Neuronal stem cell (in vitro differentiated cells): ENCODE data around the gene RPN2.

Source experiments
- DNase-seq: peaks from one replicate; pipeline ENCODE4 v3.0.0-alpha.2; 2013; ENCODE audit warnings: low spot score
- H2AFZ ChIP-seq: one replicate; pipeline ENCODE4 v1.6.1; 2013; ENCODE audit warnings: mild to moderate bottlenecking, low read length, inconsistent platforms
- H2AK5ac ChIP-seq: 2 replicates; pipeline ENCODE4 v1.6.1; 2013; ENCODE audit warnings: low read depth, mild to moderate bottlenecking, inconsistent platforms, low read length, moderate library complexity, mixed read lengths
- H2BK120ac ChIP-seq: 2 replicates; pipeline ENCODE4 v1.6.1; 2013; ENCODE audit warnings: low read depth, mild to moderate bottlenecking, inconsistent platforms, low read length, moderate library complexity, mixed read lengths
- H2BK12ac ChIP-seq: one replicate; pipeline ENCODE4 v1.6.1; 2013; ENCODE audit warnings: low read length, inconsistent platforms
- H2BK15ac ChIP-seq: 2 replicates; pipeline ENCODE4 v1.6.1; 2013; ENCODE audit warnings: mild to moderate bottlenecking, low read length, inconsistent platforms, mixed read lengths
- H2BK5ac ChIP-seq: one replicate; pipeline ENCODE4 v1.6.1; 2013; ENCODE audit warnings: inconsistent platforms, mild to moderate bottlenecking, low read length, moderate library complexity
- H3K14ac ChIP-seq: one replicate; pipeline ENCODE4 v1.6.1; 2013; ENCODE audit warnings: low read length, inconsistent platforms
- H3K18ac ChIP-seq: 2 replicates; pipeline ENCODE4 v1.6.1; 2013; ENCODE audit warnings: low read length, inconsistent platforms
- H3K23ac ChIP-seq: 2 replicates; pipeline ENCODE4 v1.6.1; 2013; ENCODE audit warnings: low read depth, mild to moderate bottlenecking, mixed read lengths, low read length, inconsistent platforms; ENCODE audit not compliant: poor library complexity
- H3K27ac ChIP-seq: replicated peaks from 3 replicates; pipeline ENCODE4 v1.5.1; 2013; ENCODE audit warnings: low read length, inconsistent platforms
- H3K27me3 ChIP-seq, 3 experiments: 2 replicates each; pipeline ENCODE4 v1.6.1; 2013; ENCODE audit warnings: low read length in 3 of 3, mild to moderate bottlenecking in 2 of 3, inconsistent platforms in 1 of 3, low read depth in 1 of 3, mixed read lengths in 1 of 3, moderate library complexity in 1 of 3; ENCODE audit not compliant: control insufficient read depth in 3 of 3, insufficient read depth in 3 of 3
- H3K36me3 ChIP-seq, 2 donors: replicated peaks in 1 of 2; 2 replicates each; pipeline ENCODE4 v1.6.1; 2013; ENCODE audit warnings: low read length in 2 of 2; ENCODE audit not compliant: control insufficient read depth in 2 of 2, insufficient read depth in 2 of 2
- H3K4ac ChIP-seq: 2 replicates; pipeline ENCODE4 v1.6.1; 2013; ENCODE audit warnings: inconsistent platforms, mild to moderate bottlenecking, low read length, moderate library complexity
- H3K4me1 ChIP-seq, 2 donors: 1 replicate in 1 of 2; 2 replicates in 1 of 2; pipeline ENCODE4 v1.6.1; 2013; ENCODE audit warnings: low read length in 2 of 2, low read depth in 1 of 2; ENCODE audit not compliant: control insufficient read depth in 2 of 2, insufficient read depth in 1 of 2
- H3K4me2 ChIP-seq: one replicate; pipeline ENCODE4 v1.6.1; 2013; ENCODE audit warnings: mild to moderate bottlenecking, low read length, inconsistent platforms; ENCODE audit not compliant: insufficient read depth, poor library complexity, severe bottlenecking
- H3K4me3 ChIP-seq, 2 donors: 2 replicates each; pipeline ENCODE4 v1.5.1; 2013; ENCODE audit warnings: low read length in 2 of 2, mild to moderate bottlenecking in 2 of 2, inconsistent platforms in 1 of 2, moderate library complexity in 1 of 2
- H3K79me1 ChIP-seq: one replicate; pipeline ENCODE4 v1.6.1; 2013; ENCODE audit warnings: low read depth, mild to moderate bottlenecking, inconsistent platforms, low read length, moderate library complexity
- H3K9ac ChIP-seq: one replicate; pipeline ENCODE4 v1.6.1; 2013; ENCODE audit warnings: mild to moderate bottlenecking, low read depth, low read length, inconsistent platforms; ENCODE audit not compliant: poor library complexity
- H3K9me3 ChIP-seq, 2 donors: replicated peaks in 1 of 2; 2 replicates each; pipeline versions ENCODE3 to v1.6.1; 2013; ENCODE audit warnings: low read length in 2 of 2, mild to moderate bottlenecking in 2 of 2, inconsistent platforms in 1 of 2, low read depth in 1 of 2, mixed read lengths in 1 of 2, moderate library complexity in 1 of 2; ENCODE audit not compliant: control insufficient read depth in 2 of 2, insufficient read depth in 1 of 2
- H4K8ac ChIP-seq: one replicate; pipeline ENCODE4 v1.6.1; 2013; ENCODE audit warnings: low read depth, mild to moderate bottlenecking, inconsistent platforms, low read length, moderate library complexity
- H4K91ac ChIP-seq: one replicate; pipeline ENCODE4 v1.6.1; 2013; ENCODE audit warnings: low read length, low read depth, mild to moderate bottlenecking, inconsistent platforms; ENCODE audit not compliant: poor library complexity
- WGBS, 2 donors: extraction: QIAGEN DNeasy Blood & Tissue Kit; methylation state at CpG; one replicate each; pipeline ENCODE4 v1.1.7; 2013; ENCODE audit warnings: missing lambda C conversion rate in 2 of 2, mixed read lengths in 1 of 2; ENCODE audit not compliant: insufficient read length in 2 of 2, insufficient replicate concordance in 1 of 2; ENCODE audit errors: extremely low coverage in 2 of 2; 5-methylcytosine and 5-hydroxymethylcytosine counted together

Gene RPN2

DNA sequence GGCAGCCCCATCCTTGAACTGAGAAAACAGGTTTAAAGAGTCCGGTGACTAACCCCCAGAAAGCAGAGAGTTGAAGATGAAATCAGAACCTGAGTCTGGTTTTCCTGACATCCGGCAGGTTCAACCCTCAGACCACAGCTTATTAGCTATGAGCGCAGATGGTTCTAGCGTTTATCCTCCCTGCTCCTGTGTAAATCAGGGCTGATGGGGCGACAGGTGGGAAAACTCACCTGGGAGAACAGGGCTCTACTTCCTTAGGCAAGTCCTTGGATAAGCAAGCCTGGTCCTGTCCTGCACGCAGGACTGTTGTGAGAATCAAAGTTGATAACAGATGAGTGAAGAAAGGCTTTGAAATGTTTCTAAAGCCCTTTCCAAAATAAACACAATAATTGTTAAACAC, 51.1 kb downstream of the RPN2 start:
- H3K18ac ChIP-seq = peak overlapping the region; percentile 66
- no peak for DNase-seq
- no peak overlapping the region for H3K4me3 ChIP-seq
- no peak overlapping the region for H3K23ac ChIP-seq
- peak overlapping the region; percentile 61 for H2BK120ac ChIP-seq
- no peaks in the 10 kb centered on the region for H3K79me1 ChIP-seq
- no peaks in the 10 kb centered on the region for H3K27me3 ChIP-seq
- peaks cover 22 to 36% of the 10 kb centered on the region in 2 donors for H3K4me1 ChIP-seq
- no peak overlapping the region for H2BK5ac ChIP-seq
- peak overlapping the region; percentile 66 for H2AK5ac ChIP-seq
- H3K36me3 ChIP-seq = peaks cover 34 to 100% of the 10 kb centered on the region in 2 donors
- H2BK12ac ChIP-seq = no peak overlapping the region
- WGBS, 2 donors = no CpG with 5 or more reads among the region's 6 CpGs
- H4K8ac ChIP-seq = no peak overlapping the region
- H4K91ac ChIP-seq = no peak overlapping the region
- no peaks in the 10 kb centered on the region for H3K9me3 ChIP-seq
- H2BK15ac ChIP-seq = no peak overlapping the region
- H3K4ac ChIP-seq = no peak overlapping the region
- H3K14ac ChIP-seq = no peak overlapping the region
- no peak overlapping the region for H2AFZ ChIP-seq
- H3K27ac ChIP-seq = peak overlapping the region; percentile 77
- no peak overlapping the region for H3K4me2 ChIP-seq
- no peak overlapping the region for H3K9ac ChIP-seq

GRCh38 chr20:37231947-37232630, 53.0 kb downstream of the RPN2 start:
- H4K91ac ChIP-seq = no peak overlapping the region
- H3K18ac ChIP-seq = peak overlapping the region; percentile 15
- no peak overlapping the region for H4K8ac ChIP-seq
- H3K14ac ChIP-seq = no peak overlapping the region
- H3K4ac ChIP-seq = no peak overlapping the region
- no peak overlapping the region for H3K4me3 ChIP-seq
- no peaks in the 10 kb centered on the region for H3K27me3 ChIP-seq
- no peaks in the 10 kb centered on the region for H3K79me1 ChIP-seq
- peak overlapping the region; percentile 60 for H3K27ac ChIP-seq
- DNase-seq = no peak
- H2BK12ac ChIP-seq = no peak overlapping the region
- WGBS, 2 donors = no CpG with 5 or more reads among the region's 13 CpGs
- H3K9me3 ChIP-seq = no peaks in the 10 kb centered on the region
- peak overlapping the region; percentile 2 for H2BK5ac ChIP-seq
- H3K23ac ChIP-seq = no peak overlapping the region
- H3K4me1 ChIP-seq = peaks cover 22 to 34% of the 10 kb centered on the region in 2 donors
- H2BK15ac ChIP-seq = no peak overlapping the region
- H2BK120ac ChIP-seq = no peak overlapping the region
- H2AK5ac ChIP-seq = no peak overlapping the region
- H3K9ac ChIP-seq = no peak overlapping the region
- H2AFZ ChIP-seq = no peak overlapping the region
- H3K4me2 ChIP-seq = no peak overlapping the region
- peaks cover 27 to 100% of the 10 kb centered on the region in 2 donors for H3K36me3 ChIP-seq

GRCh38 chr20:37233548-37234253, 54.6 kb downstream of the RPN2 start:
- Histone ChIP-seq H3K27me3 (no peaks in the 10 kb centered on the region), H2AFZ (no peak overlapping the region), H2BK120ac (no peak overlapping the region), H3K4me3 (no peak overlapping the region), H4K8ac (no peak overlapping the region), H3K18ac (no peak overlapping the region), H3K14ac (no peak overlapping the region), H2BK12ac (no peak overlapping the region), H3K23ac (no peak overlapping the region), H2AK5ac (no peak overlapping the region), H4K91ac (no peak overlapping the region), H2BK5ac (no peak overlapping the region), H3K9me3 (no peaks in the 10 kb centered on the region), H3K27ac (no peak overlapping the region), H3K4ac (no peak overlapping the region), H3K4me1 (peaks cover 16 to 25% of the 10 kb centered on the region in 2 donors), H3K9ac (no peak overlapping the region), H3K4me2 (no peak overlapping the region), H3K36me3 (peaks cover 28 to 100% of the 10 kb centered on the region in 2 donors), H2BK15ac (no peak overlapping the region), H3K79me1 (no peaks in the 10 kb centered on the region)
- DNase-seq = no peak
- no CpG with 5 or more reads among the region's 10 CpGs for WGBS, 2 donors

- no peak for DNase-seq
- H3K9me3 ChIP-seq = no peaks in the 10 kb centered on the region
- H3K4me1 ChIP-seq = peaks cover 15 to 25% of the 10 kb centered on the region in 2 donors
- H3K14ac ChIP-seq = no peak overlapping the region
- H4K8ac ChIP-seq = no peak overlapping the region
- no peak overlapping the region for H3K4ac ChIP-seq
- no peak overlapping the region for H2AFZ ChIP-seq
- H4K91ac ChIP-seq = no peak overlapping the region
- no peak overlapping the region for H3K9ac ChIP-seq
- no peak overlapping the region for H3K18ac ChIP-seq
- H2BK15ac ChIP-seq = no peak overlapping the region
- H3K36me3 ChIP-seq = peaks cover 30 to 100% of the 10 kb centered on the region in 2 donors
- no peak overlapping the region for H2AK5ac ChIP-seq
- H2BK120ac ChIP-seq = no peak overlapping the region
- H2BK5ac ChIP-seq = no peak overlapping the region
- no peak overlapping the region for H3K27ac ChIP-seq
- no peaks in the 10 kb centered on the region for H3K79me1 ChIP-seq
- H2BK12ac ChIP-seq = no peak overlapping the region
- H3K27me3 ChIP-seq = no peaks in the 10 kb centered on the region
- H3K4me3 ChIP-seq = no peak overlapping the region
- no CpG with 5 or more reads among the region's 5 CpGs for WGBS, 2 donors
- H3K23ac ChIP-seq = no peak overlapping the region
- H3K4me2 ChIP-seq = no peak overlapping the region
These were observed 55.1 kb downstream of the RPN2 start for GRCh38 chr20:37234254-37234581.
